Body of pancreas (tissue), 4 donors: ENCODE measurements around the gene C11orf98.

Experiments used
- POLR2A ChIP-seq, 3 donors: fragments of 450-650 bp; IDR thresholded peaks; one replicate each; pipeline ENCODE4 v1.6.1; 2016; ENCODE audit warnings: antibody characterized with exemption in 3 of 3, mild to moderate bottlenecking in 2 of 3
- TF ChIP-seq, protein P1 (sequence below), 7 experiments: fragments of 450-650 bp in 4 of 7; fragments of 200-600 bp in 3 of 7; sonication (generic) in 3 of 7; IDR thresholded peaks; one replicate each; pipeline ENCODE4 v1.5.1; 2016 to 2019; ENCODE audit warnings: antibody characterized with exemption in 7 of 7

DNA sequence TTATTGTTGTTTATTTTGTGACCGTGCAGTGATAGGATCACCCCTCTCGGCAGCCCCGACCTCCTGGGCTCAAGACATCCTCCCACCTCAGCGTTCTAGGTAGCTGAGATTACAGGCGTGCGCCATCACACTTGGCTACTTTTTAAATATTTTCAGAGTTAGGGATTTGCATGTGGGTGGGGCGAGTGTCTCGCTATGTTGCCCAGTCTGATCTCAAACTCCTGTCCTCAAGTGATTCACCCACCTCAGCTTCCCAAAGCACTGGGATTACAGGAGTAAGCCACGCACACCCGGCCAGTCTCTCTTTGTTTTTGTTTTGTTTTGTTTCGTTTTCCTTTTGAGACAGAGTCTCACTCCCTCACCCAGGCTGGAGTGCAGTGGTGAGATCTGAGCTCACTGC lies 10.7 kb downstream of the C11orf98 start:
- TF ChIP-seq, protein P1, sequence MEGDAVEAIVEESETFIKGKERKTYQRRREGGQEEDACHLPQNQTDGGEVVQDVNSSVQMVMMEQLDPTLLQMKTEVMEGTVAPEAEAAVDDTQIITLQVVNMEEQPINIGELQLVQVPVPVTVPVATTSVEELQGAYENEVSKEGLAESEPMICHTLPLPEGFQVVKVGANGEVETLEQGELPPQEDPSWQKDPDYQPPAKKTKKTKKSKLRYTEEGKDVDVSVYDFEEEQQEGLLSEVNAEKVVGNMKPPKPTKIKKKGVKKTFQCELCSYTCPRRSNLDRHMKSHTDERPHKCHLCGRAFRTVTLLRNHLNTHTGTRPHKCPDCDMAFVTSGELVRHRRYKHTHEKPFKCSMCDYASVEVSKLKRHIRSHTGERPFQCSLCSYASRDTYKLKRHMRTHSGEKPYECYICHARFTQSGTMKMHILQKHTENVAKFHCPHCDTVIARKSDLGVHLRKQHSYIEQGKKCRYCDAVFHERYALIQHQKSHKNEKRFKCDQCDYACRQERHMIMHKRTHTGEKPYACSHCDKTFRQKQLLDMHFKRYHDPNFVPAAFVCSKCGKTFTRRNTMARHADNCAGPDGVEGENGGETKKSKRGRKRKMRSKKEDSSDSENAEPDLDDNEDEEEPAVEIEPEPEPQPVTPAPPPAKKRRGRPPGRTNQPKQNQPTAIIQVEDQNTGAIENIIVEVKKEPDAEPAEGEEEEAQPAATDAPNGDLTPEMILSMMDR (IDR thresholded peaks at IDR 0.05): no peak
- no peak for TF ChIP-seq POLR2A (IDR thresholded peaks at IDR 0.05)
